NB4 (cell line): ENCODE measurements around the gene PRPF19.

Source experiments
- TF ChIP-seq, protein P1 (sequence below): IDR thresholded peaks from 2 replicates; pipeline ENCODE4 v1.6.1; 2011; ENCODE audit warnings: low read depth, low read length
- TF ChIP-seq, protein P2 (sequence below): IDR thresholded peaks from one replicate; pipeline ENCODE4 v1.5.1; 2012; ENCODE audit warnings: low read depth, low read length

DNA sequence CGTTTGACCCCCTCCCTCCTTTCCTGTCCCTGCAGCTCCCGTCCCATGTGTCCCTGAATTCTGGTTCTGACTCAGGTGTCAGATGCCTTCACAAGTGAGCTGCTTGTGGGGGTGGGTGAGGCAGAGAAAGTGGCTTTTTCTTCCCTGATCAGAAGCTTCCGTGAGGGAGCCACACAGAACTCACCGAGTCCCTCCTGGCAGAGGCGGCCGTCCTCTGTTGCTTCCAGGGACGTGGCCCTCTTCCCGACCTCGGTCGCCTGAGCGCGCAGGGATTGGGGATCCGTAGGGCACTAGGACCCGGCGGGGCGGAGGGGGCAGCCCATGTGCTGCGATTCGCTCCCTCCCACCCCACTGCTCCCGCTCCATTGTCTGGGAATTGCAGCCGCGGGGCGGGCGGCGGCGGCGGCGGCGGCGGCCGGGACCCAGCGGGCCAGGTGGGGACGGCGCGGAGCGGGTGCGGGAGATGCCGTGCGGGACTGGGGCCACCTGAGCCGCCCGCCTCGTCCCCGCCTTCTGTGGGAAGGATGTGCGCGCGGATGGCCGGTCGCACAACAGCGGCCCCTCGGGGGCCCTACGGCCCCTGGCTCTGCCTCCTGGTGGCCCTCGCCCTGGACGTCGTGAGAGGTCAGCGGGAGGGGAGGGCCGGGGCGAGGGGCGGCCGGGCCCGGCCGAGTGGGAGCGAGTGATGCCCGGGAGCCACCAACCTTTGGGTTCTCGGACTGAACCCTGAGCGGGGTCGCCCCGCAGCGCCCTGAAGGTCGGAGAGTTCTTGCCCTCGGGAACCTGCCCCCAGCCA lies 17.9 kb upstream of the PRPF19 start, which contains the start of gene TMEM132A:
- TF ChIP-seq, protein P1, sequence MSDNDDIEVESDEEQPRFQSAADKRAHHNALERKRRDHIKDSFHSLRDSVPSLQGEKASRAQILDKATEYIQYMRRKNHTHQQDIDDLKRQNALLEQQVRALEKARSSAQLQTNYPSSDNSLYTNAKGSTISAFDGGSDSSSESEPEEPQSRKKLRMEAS = no peak
- TF ChIP-seq, protein P2, sequence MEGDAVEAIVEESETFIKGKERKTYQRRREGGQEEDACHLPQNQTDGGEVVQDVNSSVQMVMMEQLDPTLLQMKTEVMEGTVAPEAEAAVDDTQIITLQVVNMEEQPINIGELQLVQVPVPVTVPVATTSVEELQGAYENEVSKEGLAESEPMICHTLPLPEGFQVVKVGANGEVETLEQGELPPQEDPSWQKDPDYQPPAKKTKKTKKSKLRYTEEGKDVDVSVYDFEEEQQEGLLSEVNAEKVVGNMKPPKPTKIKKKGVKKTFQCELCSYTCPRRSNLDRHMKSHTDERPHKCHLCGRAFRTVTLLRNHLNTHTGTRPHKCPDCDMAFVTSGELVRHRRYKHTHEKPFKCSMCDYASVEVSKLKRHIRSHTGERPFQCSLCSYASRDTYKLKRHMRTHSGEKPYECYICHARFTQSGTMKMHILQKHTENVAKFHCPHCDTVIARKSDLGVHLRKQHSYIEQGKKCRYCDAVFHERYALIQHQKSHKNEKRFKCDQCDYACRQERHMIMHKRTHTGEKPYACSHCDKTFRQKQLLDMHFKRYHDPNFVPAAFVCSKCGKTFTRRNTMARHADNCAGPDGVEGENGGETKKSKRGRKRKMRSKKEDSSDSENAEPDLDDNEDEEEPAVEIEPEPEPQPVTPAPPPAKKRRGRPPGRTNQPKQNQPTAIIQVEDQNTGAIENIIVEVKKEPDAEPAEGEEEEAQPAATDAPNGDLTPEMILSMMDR = no peak
